H1 (cell line): ENCODE results near the gene CBY1. TPM values are rescaled to one million over a fixed set of nuclear protein-coding genes. Genes with fewer than 3 reads are reported as not detected.
"Not testable (repeated sequence)": the region's sequence is repeated elsewhere in the genome, so short reads cannot be mapped to it uniquely, and the experiment has no call there.

ENCODE experiments used
- CTCF ChIA-PET: fragments of 300-600 bp; sonication (Branson Sonifier 250); formaldehyde crosslinking; loops from one replicate; lab custom pipeline; 2021; ENCODE audit not compliant: partially characterized antibody; lab: Charles Lee
- POLR2A ChIA-PET: fragments of 300-600 bp; sonication (Branson Sonifier 250); formaldehyde crosslinking; loops from one replicate; lab custom pipeline; 2021; ENCODE audit warnings: inconsistent platforms; ENCODE audit not compliant: partially characterized antibody; lab: Charles Lee
- DNase-seq, 2 experiments: peaks; one replicate each; pipeline versions ENCODE4 v3.0.0 to v3.0.0-alpha.2; 2010 to 2022; ENCODE audit warnings: low spot score in 2 of 2, low read depth in 1 of 2, mixed read lengths in 1 of 2
- FAIRE-seq: peaks from 2 replicates; lab custom pipeline; 2011; peaks lifted over from hg19 to GRCh38; lab: Jason Lieb, UNC
- H2AFZ ChIP-seq: 2 replicates; pipeline ENCODE4 v1.8.1; 2012; ENCODE audit warnings: low read length, inconsistent platforms
- H2AK5ac ChIP-seq: 2 replicates; pipeline ENCODE4 v1.6.1; 2013; ENCODE audit warnings: low read depth, low read length
- H2BK120ac ChIP-seq: replicated peaks from 2 replicates; pipeline ENCODE3; 2013; ENCODE audit warnings: low read depth, low read length, inconsistent platforms
- H2BK12ac ChIP-seq: 2 replicates; pipeline ENCODE4 v1.6.1; 2013; ENCODE audit warnings: low read depth, low read length
- H2BK15ac ChIP-seq: 2 replicates; pipeline ENCODE4 v1.6.1; 2013; ENCODE audit warnings: low read length
- H2BK20ac ChIP-seq: 2 replicates; pipeline ENCODE4 v1.6.1; 2013; ENCODE audit warnings: low read length
- H2BK5ac ChIP-seq: 2 replicates; pipeline ENCODE4 v1.6.1; 2013; ENCODE audit warnings: low read depth, low read length
- H3K14ac ChIP-seq: 2 replicates; pipeline ENCODE4 v1.6.1; 2013; ENCODE audit warnings: inconsistent platforms; ENCODE audit not compliant: insufficient read length
- H3K18ac ChIP-seq: 2 replicates; pipeline ENCODE4 v1.6.1; 2013; ENCODE audit warnings: low read length; ENCODE audit errors: extremely low read depth
- H3K23ac ChIP-seq: 2 replicates; pipeline ENCODE4 v1.6.1; 2013; ENCODE audit warnings: inconsistent platforms; ENCODE audit not compliant: insufficient read length
- H3K23me2 ChIP-seq: 2 replicates; pipeline ENCODE4 v1.6.1; 2013; ENCODE audit warnings: low read depth, low read length
- H3K27ac ChIP-seq: 2 replicates; pipeline ENCODE4 v1.6.1; 2011; ENCODE audit warnings: low read depth, low read length, inconsistent platforms
- H3K27me3 ChIP-seq, 4 experiments: replicated peaks in 1 of 4; 1 replicate in 1 of 4; 2 replicates in 3 of 4; pipeline versions ENCODE4 v1.6.1 to v1.8.1; 2011 to 2013; ENCODE audit warnings: low read length in 3 of 4, mild to moderate bottlenecking in 3 of 4, inconsistent platforms in 2 of 4, mixed read lengths in 2 of 4, moderate library complexity in 1 of 4; ENCODE audit not compliant: control insufficient read depth in 3 of 4, insufficient read depth in 3 of 4; ENCODE audit errors: extremely low read depth in 1 of 4
- H3K36me3 ChIP-seq, 4 experiments: 2 replicates each; pipeline versions ENCODE4 v1.6.1 to v1.8.1; 2011 to 2013; ENCODE audit warnings: mild to moderate bottlenecking in 4 of 4, low read length in 3 of 4, moderate library complexity in 2 of 4, control low read depth in 1 of 4, inconsistent platforms in 1 of 4; ENCODE audit not compliant: insufficient read depth in 4 of 4, control insufficient read depth in 2 of 4
- H3K4ac ChIP-seq: replicated peaks from 2 replicates; pipeline ENCODE3; 2013; ENCODE audit warnings: low read length, low read depth, mixed read lengths, inconsistent platforms; ENCODE audit not compliant: insufficient read length
- H3K4me1 ChIP-seq, 4 experiments: replicated peaks in 1 of 4; 1 replicate in 1 of 4; 2 replicates in 3 of 4; pipeline versions ENCODE4 v1.6.1 to v1.8.1; 2011 to 2013; ENCODE audit warnings: low read length in 3 of 4, inconsistent platforms in 2 of 4, mixed read lengths in 1 of 4; ENCODE audit not compliant: insufficient read depth in 4 of 4, control insufficient read depth in 3 of 4
- H3K4me2 ChIP-seq, 2 experiments: 2 replicates each; pipeline versions ENCODE4 v1.6.1 to v1.8.1; 2011 to 2013; ENCODE audit warnings: low read depth in 2 of 2, low read length in 2 of 2, control low read depth in 1 of 2, inconsistent platforms in 1 of 2, mild to moderate bottlenecking in 1 of 2; ENCODE audit not compliant: insufficient read depth in 1 of 2
- H3K4me3 ChIP-seq, 4 experiments: fragments of 200-600, 300-600 bp in 1 of 4; sonication (generic), shearing (Covaris generic), sonication (Bioruptor Twin) in 1 of 4; 2 replicates each; pipeline versions ENCODE4 v1.5.1 to v1.8.1; 2011 to 2016; ENCODE audit warnings: low read length in 4 of 4, low read depth in 3 of 4, control low read depth in 2 of 4, inconsistent platforms in 2 of 4, mild to moderate bottlenecking in 2 of 4, mixed read lengths in 1 of 4, moderate library complexity in 1 of 4; ENCODE audit not compliant: insufficient read depth in 2 of 4; ENCODE audit errors: extremely low read depth in 1 of 4
- H3K56ac ChIP-seq: replicated peaks from 2 replicates; pipeline ENCODE3; 2013; ENCODE audit warnings: low read depth, mild to moderate bottlenecking, mixed read lengths, low read length, inconsistent platforms; ENCODE audit not compliant: insufficient read length
- H3K79me1 ChIP-seq: 2 replicates; pipeline ENCODE4 v1.6.1; 2013; ENCODE audit warnings: low read depth, low read length, control low read depth
- H3K79me2 ChIP-seq, 2 experiments: 2 replicates each; pipeline versions ENCODE4 v1.6.1 to v1.8.1; 2012 to 2013; ENCODE audit warnings: low read length in 2 of 2, mild to moderate bottlenecking in 2 of 2, inconsistent platforms in 1 of 2; ENCODE audit not compliant: insufficient read depth in 2 of 2, control insufficient read depth in 1 of 2
- H3K9ac ChIP-seq, 4 experiments: replicated peaks in 1 of 4; 1 replicate in 1 of 4; 2 replicates in 3 of 4; pipeline versions ENCODE4 v1.6.1 to v1.8.1; 2011 to 2013; ENCODE audit warnings: low read depth in 3 of 4, low read length in 3 of 4, control low read depth in 2 of 4, mild to moderate bottlenecking in 2 of 4, moderate library complexity in 2 of 4, inconsistent platforms in 1 of 4; ENCODE audit errors: extremely low read depth in 1 of 4
- H3K9me3 ChIP-seq, 2 experiments: 2 replicates each; pipeline versions ENCODE4 v1.6.1 to v1.8.1; 2012 to 2013; ENCODE audit warnings: mild to moderate bottlenecking in 2 of 2, moderate library complexity in 2 of 2, control low read depth in 1 of 2, inconsistent platforms in 1 of 2, low read depth in 1 of 2, low read length in 1 of 2, mixed read lengths in 1 of 2; ENCODE audit not compliant: insufficient read depth in 2 of 2
- H4K20me1 ChIP-seq, 2 experiments: replicated peaks in 1 of 2; 2 replicates each; pipeline versions ENCODE3 to v1.8.1; 2011 to 2013; ENCODE audit warnings: inconsistent platforms in 2 of 2, low read length in 2 of 2, mild to moderate bottlenecking in 1 of 2; ENCODE audit not compliant: insufficient read depth in 2 of 2, control insufficient read depth in 1 of 2
- H4K5ac ChIP-seq: 2 replicates; pipeline ENCODE4 v1.6.1; 2013; ENCODE audit warnings: low read length, low read depth, mixed read lengths, inconsistent platforms; ENCODE audit not compliant: insufficient read length
- H4K8ac ChIP-seq: 2 replicates; pipeline ENCODE4 v1.8.0; 2013; ENCODE audit warnings: mild to moderate bottlenecking, moderate library complexity, low read length, inconsistent platforms; ENCODE audit not compliant: insufficient read depth; ENCODE audit errors: extremely low read depth
- H4K91ac ChIP-seq: replicated peaks from 2 replicates; pipeline ENCODE3; 2013; ENCODE audit warnings: low read length, mixed read lengths, inconsistent platforms; ENCODE audit not compliant: insufficient read length
- RXRA ChIP-seq: IDR thresholded peaks from 2 replicates; pipeline ENCODE4 v1.6.1; 2011; ENCODE audit warnings: low read depth, mild to moderate bottlenecking, low read length, moderate library complexity; ENCODE audit not compliant: insufficient read depth
- WGBS, 2 experiments: shearing (Covaris generic) in 1 of 2; methylation state at CpG; one replicate each; pipeline versions ENCODE4 v1.1.6 to v1.1.7; 2013 to 2015; ENCODE audit warnings: low lambda C conversion rate in 2 of 2, mixed read lengths in 2 of 2, inconsistent platforms in 1 of 2, low coverage in 1 of 2, missing lambda C conversion rate in 1 of 2; ENCODE audit not compliant: insufficient replicate concordance in 2 of 2, insufficient coverage in 1 of 2, insufficient read length in 1 of 2; ENCODE audit errors: extremely low coverage in 1 of 2, missing lambda C conversion rate in 1 of 2; 5-methylcytosine and 5-hydroxymethylcytosine counted together
- polyA plus RNA-seq, 7 experiments: library from polyadenylated mRNA; depleted of rRNA in 3 of 7; stranded (reverse) in 5 of 7; unstranded in 2 of 7; fragments of >200 nt in 5 of 7; fragments of 200-250 nt in 2 of 7; gene quantifications; 1 replicate in 5 of 7; 2 replicates in 1 of 7; 4 replicates in 1 of 7; pipeline versions ENCODE4 v1.2.1 to v1.2.3, GENCODE V29; 2011 to 2013; ENCODE audit warnings: missing spikeins in 2 of 7, mixed read lengths in 2 of 7
- total RNA-seq: library from RNA; stranded (reverse); fragmentation: NEBNext Ultra II Directional; extraction: Animal tissue kit (Norgen Biotek cat#: 25700); gene quantifications from 2 replicates; pipeline ENCODE4 v1.2.1, GENCODE V29; 2021

Gene CBY1
- total and polyA plus RNA-seq, 2 of the 8 experiments (the other 6 are each of a cell fraction or from before 2014, with no cell fraction given) = 23.2 to 30.2 TPM

- Histone ChIP-seq H3K4me2 (no peak overlapping the region), H2BK5ac (no peak overlapping the region), H3K4ac (no peak overlapping the region), H3K14ac (no peak overlapping the region), H3K56ac (no peak overlapping the region), H3K79me2 (no peaks in the 10 kb centered on the region), H4K8ac (no peak overlapping the region), H2BK12ac (no peak overlapping the region), H4K20me1 (no peaks in the 10 kb centered on the region), H3K27me3 (no peaks in the 10 kb centered on the region), H3K23me2 (no peaks in the 10 kb centered on the region), H3K18ac (no peak overlapping the region), H2BK120ac (no peak overlapping the region), H3K9me3 (no peaks in the 10 kb centered on the region), H3K27ac (no peak overlapping the region), H3K4me1 (no peaks in the 10 kb centered on the region), H3K4me3 (no peak overlapping the region), H4K5ac (no peak overlapping the region), H3K9ac (no peak overlapping the region), H3K79me1 (no peaks in the 10 kb centered on the region), H2BK20ac (no peak overlapping the region), H4K91ac (no peak overlapping the region), H2AK5ac (no peak overlapping the region), H3K36me3 (peaks cover 0 to 9% (median 4%) of the 10 kb centered on the region in 4 experiments; a peak in 3 of 8 replicates), H2AFZ (no peak overlapping the region), H3K23ac (no peak overlapping the region), H2BK15ac (no peak overlapping the region)
- 90% methylated on average over 13 of the region's 13 CpGs; no CpG with 5 or more reads in 1 of the 2 experiments for WGBS, 2 experiments
- POLR2A ChIA-PET = interaction anchor here (1.0 kb wide), 1 partner anchor 14 kb away, joined by 3 read pairs; no protein-coding TSS in a partner anchor
- FAIRE-seq = no peak
- TF ChIP-seq RXRA = no peak
- CTCF ChIA-PET = no interaction called here
- no peak for DNase-seq
Measured at GRCh38 chr22:38641476-38642040, 14.9 kb upstream of the CBY1 start.

GRCh38 chr22:38644245-38644644 is 12.2 kb upstream of the CBY1 start:
- H3K79me1 ChIP-seq, H2AFZ ChIP-seq, H2BK20ac ChIP-seq, H3K56ac ChIP-seq, H3K36me3 ChIP-seq, H3K14ac ChIP-seq, H2BK120ac ChIP-seq, H3K9me3 ChIP-seq, H3K18ac ChIP-seq, H2BK15ac ChIP-seq, POLR2A ChIA-PET, H2BK12ac ChIP-seq, H3K4me1 ChIP-seq, H4K91ac ChIP-seq, H3K4me3 ChIP-seq, H3K4ac ChIP-seq, H3K79me2 ChIP-seq, H4K8ac ChIP-seq, H2BK5ac ChIP-seq, H3K4me2 ChIP-seq, H3K23ac ChIP-seq, H4K5ac ChIP-seq, H4K20me1 ChIP-seq, H3K23me2 ChIP-seq, CTCF ChIA-PET, H3K27ac ChIP-seq, H3K9ac ChIP-seq, DNase-seq, H2AK5ac ChIP-seq, H3K27me3 ChIP-seq: not testable (repeated sequence)
- peak; percentile 99 for FAIRE-seq
- WGBS, 2 experiments = 92% methylated on average over 5 of the region's 5 CpGs; no CpG with 5 or more reads in 1 of the 2 experiments
